Small intestine (tissue), 7 donors: ENCODE data around the gene ZNF362. TPM values are rescaled to one million over a fixed set of nuclear protein-coding genes. Genes with fewer than 3 reads are reported as not detected.
A peak's percentile ranks its signal among the peaks of the same experiment; 100 is the strongest.

ENCODE experiments used
- DNase-seq, 2 donors: peaks; one replicate each; pipeline versions ENCODE4 v3.0.0 to v3.0.0-alpha.2; 2013
- FAIRE-seq: peaks from 2 replicates; lab custom pipeline; 2012; peaks lifted over from hg19 to GRCh38; lab: Jason Lieb, UNC
- H3K27ac ChIP-seq, 3 donors: one replicate each; pipeline ENCODE4 v1.5.1; 2013; ENCODE audit warnings: low read length in 2 of 3, mild to moderate bottlenecking in 2 of 3, control low read depth in 1 of 3, inconsistent platforms in 1 of 3, low read depth in 1 of 3, moderate library complexity in 1 of 3
- H3K27me3 ChIP-seq, 3 donors: one replicate each; pipeline ENCODE4 v1.6.1; 2013; ENCODE audit warnings: low read length in 3 of 3, inconsistent platforms in 1 of 3; ENCODE audit not compliant: control insufficient read depth in 3 of 3, insufficient read depth in 3 of 3
- H3K36me3 ChIP-seq, 3 donors: one replicate each; pipeline ENCODE4 v1.6.1; 2013; ENCODE audit warnings: low read length in 3 of 3, inconsistent platforms in 1 of 3, low read depth in 1 of 3, mild to moderate bottlenecking in 1 of 3, moderate library complexity in 1 of 3; ENCODE audit not compliant: control insufficient read depth in 3 of 3, insufficient read depth in 2 of 3
- H3K4me1 ChIP-seq, 3 donors: one replicate each; pipeline ENCODE4 v1.6.1; 2013; ENCODE audit warnings: low read length in 2 of 3, inconsistent platforms in 1 of 3, low read depth in 1 of 3, mild to moderate bottlenecking in 1 of 3, moderate library complexity in 1 of 3; ENCODE audit not compliant: control insufficient read depth in 3 of 3, insufficient read depth in 2 of 3
- H3K4me3 ChIP-seq, 3 donors: one replicate each; pipeline ENCODE4 v1.5.1; 2013; ENCODE audit warnings: low read length in 3 of 3, control low read depth in 1 of 3, inconsistent platforms in 1 of 3, low read depth in 1 of 3, mild to moderate bottlenecking in 1 of 3, moderate library complexity in 1 of 3
- H3K9me3 ChIP-seq, 2 donors: one replicate each; pipeline ENCODE4 v1.6.1; 2013; ENCODE audit warnings: low read depth in 1 of 2, low read length in 1 of 2; ENCODE audit not compliant: control insufficient read depth in 2 of 2, insufficient read depth in 1 of 2
- WGBS, 3 donors: extraction: QIAGEN DNeasy Blood & Tissue Kit; methylation state at CpG; one replicate each; pipeline ENCODE4 v1.1.7; 2013; 5-methylcytosine and 5-hydroxymethylcytosine counted together
- polyA plus RNA-seq, 4 donors: library from polyadenylated mRNA; stranded (reverse) in 3 of 4; unstranded in 1 of 4; fragments of 200-250 nt in 3 of 4; fragments of 120-200 nt in 1 of 4; gene quantifications; one replicate each; pipeline versions ENCODE4 v1.2.1 to v1.2.3, GENCODE V29; 2013
- donor health status: healthy with polysubstance abuse.
- donor health status: control.
- donor health status: control.
- donor health status: Bipolar disorder and iron deficiency.
- donor health status: healthy.

ZNF362 gene
- polyA plus RNA-seq, 4 donors = 3.1 to 27.1 (median 8.1) TPM

DNA sequence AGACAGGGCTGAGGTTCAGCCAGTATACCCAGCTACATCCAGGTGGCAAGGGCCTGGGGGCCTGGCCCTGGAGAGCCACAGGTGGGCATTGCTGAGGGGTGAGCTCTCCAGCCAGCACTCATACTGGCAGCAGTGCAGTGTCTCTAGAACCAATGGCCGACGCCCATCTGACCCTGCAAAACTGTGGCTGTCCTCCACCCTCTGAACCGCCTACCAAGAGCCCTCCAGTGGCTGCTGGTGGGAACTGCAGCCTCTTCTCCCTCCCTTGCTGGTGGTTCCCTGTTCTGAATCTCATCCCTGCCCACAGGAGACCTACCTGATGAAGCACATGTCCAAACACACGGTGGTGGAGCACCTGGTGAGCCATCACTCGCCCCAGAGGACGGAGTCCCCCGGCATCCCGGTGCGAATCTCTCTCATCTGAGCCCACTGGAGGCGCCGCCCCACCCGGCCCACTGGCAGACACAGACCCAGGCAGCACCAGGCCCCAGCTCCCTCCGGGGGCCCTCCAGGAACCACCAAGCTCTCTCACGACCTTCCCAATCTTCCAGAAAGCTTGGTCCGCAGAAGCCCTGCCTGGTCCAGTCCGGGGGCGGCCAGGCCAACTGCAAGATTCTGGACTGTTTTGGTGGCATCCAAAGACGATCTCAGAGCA, 42.5 kb downstream of the ZNF362 start:
- 72 to 75% (median 72%) methylated on average over 18 of the region's 18 CpGs for whole genome bisulfite sequencing, 3 donors
- no peak overlapping the region for H3K27ac ChIP-seq

DNA sequence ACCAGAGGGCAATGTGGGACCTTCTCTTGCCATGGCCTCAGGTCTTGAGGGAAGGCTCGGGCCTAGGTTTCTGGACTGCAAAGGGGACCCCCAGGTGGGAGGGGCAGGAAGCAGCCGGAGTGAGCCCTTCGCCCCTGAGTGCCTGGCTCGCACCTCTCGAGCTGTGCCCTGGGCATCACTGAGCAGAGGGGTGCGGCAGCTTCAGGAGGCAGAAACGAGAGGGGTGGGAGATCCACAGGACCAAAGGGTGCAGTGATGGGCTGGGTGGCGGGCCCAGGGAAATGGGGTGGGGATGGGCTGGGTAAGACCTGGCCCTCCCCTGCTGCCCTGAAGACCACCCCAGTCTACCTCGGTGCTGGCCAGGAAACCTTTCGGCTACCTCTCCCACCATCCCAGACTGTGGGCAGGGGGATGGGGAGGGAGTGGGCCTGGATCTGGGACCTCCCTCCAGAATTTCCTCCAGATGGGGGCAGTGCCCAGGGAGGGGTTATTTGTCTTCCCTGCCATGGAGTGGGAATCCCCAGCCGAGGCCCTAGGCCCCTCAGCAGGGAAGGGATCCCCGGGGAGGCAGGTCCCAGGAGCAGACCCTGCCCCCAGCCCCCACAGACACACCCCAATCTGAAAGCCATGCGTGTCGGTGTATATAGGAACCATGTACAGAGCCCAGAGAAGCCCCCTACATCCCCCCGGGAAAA, 43.3 kb downstream of the ZNF362 start:
- 89 to 93% (median 90%) methylated on average over 15 of the region's 15 CpGs for WGBS, 3 donors
- peaks cover 0 to 61% (median 0%) of the 10 kb centered on the region in 3 donors for H3K36me3 ChIP-seq
- no peaks in the 10 kb centered on the region for H3K27me3 ChIP-seq
- H3K4me3 ChIP-seq = no peak overlapping the region
- no peak for FAIRE-seq
- no peaks in the 10 kb centered on the region for H3K4me1 ChIP-seq
- no peak overlapping the region for H3K27ac ChIP-seq
- H3K9me3 ChIP-seq = peaks cover 0 to 6% of the 10 kb centered on the region in 2 donors
- no peak for DNase-seq

More for the DNA sequence above, 42.5 kb downstream of the ZNF362 start:
- Histone ChIP-seq H3K27me3 (no peaks in the 10 kb centered on the region), H3K9me3 (peaks cover 0 to 6% of the 10 kb centered on the region in 2 donors), H3K4me3 (no peak overlapping the region), H3K36me3 (peaks cover 0 to 67% (median 0%) of the 10 kb centered on the region in 3 donors), H3K4me1 (no peaks in the 10 kb centered on the region)
- FAIRE-seq (no peak), DNase-seq (peak; percentile 65 to 71)

DNA sequence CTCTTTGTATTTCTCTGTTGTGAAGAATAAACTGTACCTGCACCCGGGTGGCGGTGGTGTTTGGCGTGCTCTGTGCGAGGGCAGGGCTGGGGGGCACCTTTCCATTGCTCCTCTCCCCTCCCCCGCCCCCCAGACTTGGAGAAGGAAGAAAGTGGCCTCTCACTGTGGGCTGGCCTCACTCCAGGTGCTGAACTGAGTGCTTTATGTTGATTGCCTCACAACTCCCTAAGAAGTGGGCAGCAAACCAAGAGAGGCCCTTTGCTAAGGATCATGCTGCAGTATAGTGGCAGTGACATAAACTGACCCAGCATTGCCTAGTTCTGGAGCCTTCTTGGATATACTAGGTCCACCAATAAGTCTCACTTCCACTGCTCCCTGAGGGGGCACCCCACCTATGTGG, 44.4 kb downstream of the ZNF362 start:
- H3K27ac ChIP-seq = no peak overlapping the region
- H3K4me3 ChIP-seq = no peak overlapping the region
- H3K27me3 ChIP-seq = no peaks in the 10 kb centered on the region
- H3K9me3 ChIP-seq = peaks cover 0 to 6% of the 10 kb centered on the region in 2 donors
- DNase-seq (peak in 1 of 2 donors; percentile 28), FAIRE-seq (no peak)
- H3K4me1 ChIP-seq = no peaks in the 10 kb centered on the region
- peaks cover 0 to 52% (median 0%) of the 10 kb centered on the region in 3 donors for H3K36me3 ChIP-seq
- WGBS, 3 donors = 63 to 84% (median 74%) methylated on average over 5 of the region's 5 CpGs

DNA sequence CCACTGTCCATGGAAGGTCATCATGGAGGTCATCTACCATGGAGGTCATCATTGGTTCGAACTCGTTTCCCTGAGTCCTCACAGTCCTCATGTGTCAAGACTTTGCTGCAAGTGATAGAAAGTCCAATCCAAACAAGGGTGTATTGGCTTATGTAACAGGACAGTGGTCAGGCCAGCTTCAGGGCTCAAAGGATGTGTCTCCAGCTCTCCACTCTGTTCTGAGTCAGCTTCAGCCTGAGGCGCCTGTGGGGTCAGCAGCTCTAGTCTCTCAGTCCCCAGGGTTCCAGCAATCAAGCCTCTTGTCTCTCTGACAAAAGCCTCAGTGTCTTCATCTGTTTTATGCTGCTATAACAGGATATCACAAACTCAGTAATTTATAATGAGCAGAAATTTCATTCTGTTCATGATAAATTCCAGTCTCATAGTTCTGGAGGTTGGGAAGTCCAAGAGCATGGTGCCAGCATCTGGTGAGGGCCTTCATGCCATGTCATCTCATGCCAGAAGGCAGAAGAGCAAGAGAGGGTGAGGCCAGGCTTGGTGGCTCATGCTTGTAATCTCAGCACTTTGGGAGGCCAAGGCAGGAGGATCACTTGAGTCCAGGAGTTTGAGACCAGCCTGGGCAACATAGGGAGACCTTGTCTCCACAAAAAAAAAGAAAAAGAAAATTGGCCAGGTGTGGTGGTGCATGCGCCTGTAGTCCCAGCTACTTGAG, 45.1 kb downstream of the ZNF362 start:
- FAIRE-seq (no peak), DNase-seq (no peak)
- no peak overlapping the region for H3K27ac ChIP-seq
- peaks cover 0 to 44% (median 0%) of the 10 kb centered on the region in 3 donors for H3K36me3 ChIP-seq
- H3K27me3 ChIP-seq = peaks cover 0 to 7% (median 0%) of the 10 kb centered on the region in 3 donors
- peaks cover 0 to 1% (median 0%) of the 10 kb centered on the region in 3 donors for H3K4me1 ChIP-seq
- peaks cover 0 to 6% of the 10 kb centered on the region in 2 donors for H3K9me3 ChIP-seq
- 82 to 95% (median 90%) methylated on average over 4 of the region's 4 CpGs for WGBS, 3 donors
- H3K4me3 ChIP-seq = no peak overlapping the region

DNA sequence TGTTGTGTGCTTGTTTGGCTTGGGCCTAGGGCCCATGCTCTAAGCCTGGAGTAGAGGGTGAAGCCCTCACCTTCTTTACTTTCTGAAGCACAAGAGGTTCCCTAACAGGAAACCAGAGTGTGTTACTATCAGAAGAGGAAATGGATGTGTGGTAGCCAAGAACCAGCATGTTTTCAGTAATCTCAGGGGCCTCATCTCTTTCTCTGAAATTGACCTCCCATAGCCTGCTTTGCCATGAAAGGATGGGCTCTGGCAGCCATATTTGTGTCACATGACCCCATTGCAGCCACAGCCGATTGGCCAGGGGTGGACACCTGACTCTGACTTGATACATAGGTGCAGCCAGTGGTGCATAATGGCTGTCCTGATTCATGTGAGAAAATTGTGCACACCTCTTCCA, 46.0 kb downstream of the ZNF362 start:
- FAIRE-seq (no peak), DNase-seq (peak in 1 of 2 donors; percentile 26)
- Histone ChIP-seq H3K27me3 (peaks cover 0 to 8% (median 3%) of the 10 kb centered on the region in 3 donors), H3K4me1 (peaks cover 0 to 3% (median 0%) of the 10 kb centered on the region in 3 donors), H3K9me3 (peaks cover 0 to 6% of the 10 kb centered on the region in 2 donors), H3K27ac (peak overlapping the region in 1 of 3 donors; percentile 35), H3K4me3 (no peak overlapping the region), H3K36me3 (peaks cover 0 to 39% (median 0%) of the 10 kb centered on the region in 3 donors)
- WGBS, 3 donors = 92 to 100% (median 100%) methylated on average over 1 of the region's 1 CpG

DNA sequence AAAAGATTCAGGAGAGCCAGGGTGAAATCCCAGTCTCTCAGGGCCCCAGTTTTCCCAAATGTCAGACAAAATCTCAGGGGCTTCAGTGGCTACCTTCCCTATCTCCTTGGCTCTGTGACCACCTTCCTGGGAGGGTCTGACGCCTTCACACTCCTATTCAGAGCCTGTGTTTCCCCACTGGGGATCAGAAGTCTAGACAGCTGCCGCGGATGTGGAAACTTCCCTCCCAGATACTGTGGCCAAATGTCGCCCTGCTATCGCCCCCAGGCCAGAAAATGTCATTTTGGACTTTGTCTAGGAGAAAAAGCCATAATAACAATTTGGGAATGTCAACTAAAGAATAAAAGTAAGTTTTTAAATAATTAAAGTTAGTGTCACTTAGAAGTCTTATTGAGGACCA, 48.7 kb downstream of the ZNF362 start:
- Histone ChIP-seq H3K4me3 (no peak overlapping the region), H3K27me3 (peaks cover 0 to 8% (median 3%) of the 10 kb centered on the region in 3 donors), H3K27ac (no peak overlapping the region), H3K4me1 (peaks cover 0 to 3% (median 0%) of the 10 kb centered on the region in 3 donors), H3K9me3 (peaks cover 0 to 6% of the 10 kb centered on the region in 2 donors), H3K36me3 (peaks cover 0 to 16% (median 0%) of the 10 kb centered on the region in 3 donors)
- 92 to 97% (median 94%) methylated on average over 5 of the region's 5 CpGs for WGBS, 3 donors
- DNase-seq (no peak), FAIRE-seq (no peak)

DNA sequence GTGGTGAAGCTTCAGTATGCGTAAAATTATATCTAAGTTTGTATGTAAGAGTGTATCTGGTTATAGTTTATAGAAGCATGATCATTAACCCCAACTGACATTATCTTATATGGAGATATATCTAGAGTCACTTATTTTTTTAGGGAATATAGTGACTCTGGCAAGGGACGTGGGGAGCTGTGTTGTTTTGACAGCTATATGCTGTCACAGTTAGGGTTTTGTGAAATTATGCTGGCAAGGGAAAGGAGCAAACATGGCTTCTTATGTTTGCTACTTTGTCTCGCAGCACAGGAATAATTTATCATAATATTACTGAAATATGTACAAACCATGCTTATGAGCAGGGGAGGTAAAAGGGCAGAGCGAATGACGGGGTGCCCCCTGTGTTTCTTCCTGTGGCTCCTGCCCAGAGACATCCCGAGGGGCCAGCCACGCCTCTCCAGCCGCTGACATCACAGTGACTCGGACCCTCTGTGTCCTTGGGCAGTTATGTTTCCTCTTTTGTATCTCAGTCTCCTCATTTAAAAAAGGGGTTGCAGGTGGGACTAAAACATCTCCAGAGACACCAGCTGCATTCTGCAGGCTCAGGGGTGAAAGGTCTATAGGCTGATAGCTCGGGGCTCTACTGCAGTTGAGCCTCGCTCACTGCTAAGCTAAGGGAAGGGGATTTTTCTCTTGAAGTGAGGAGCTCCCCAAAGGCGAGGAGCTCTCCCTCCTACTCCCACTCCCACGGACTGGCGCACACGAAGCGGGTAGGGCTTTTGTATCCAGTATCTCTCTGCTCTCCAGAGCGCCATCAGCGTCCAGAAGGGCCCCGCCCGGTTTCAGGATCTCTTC, 49.7 kb downstream of the ZNF362 start:
- no peak for FAIRE-seq
- H3K27me3 ChIP-seq = peaks cover 0 to 8% (median 3%) of the 10 kb centered on the region in 3 donors
- H3K4me3 ChIP-seq = peak overlapping the region in 1 of 3 donors; percentile 14
- H3K36me3 ChIP-seq = peaks cover 0 to 6% (median 0%) of the 10 kb centered on the region in 3 donors
- H3K4me1 ChIP-seq = peaks cover 0 to 3% (median 0%) of the 10 kb centered on the region in 3 donors
- peaks cover 0 to 6% of the 10 kb centered on the region in 2 donors for H3K9me3 ChIP-seq
- WGBS, 3 donors = 45 to 59% (median 58%) methylated on average over 20 of the region's 20 CpGs
- H3K27ac ChIP-seq = no peak overlapping the region
- no peak for DNase-seq
